GM21381 (cell line): Measurements from ENCODE around the gene MFSD2B.

Source experiments
- ATAC-seq: cut with Tn5 transposase; IDR thresholded peaks from one replicate; pipeline ENCODE4 v1.9.1; 2021; ENCODE audit warnings: mild to moderate bottlenecking, moderate library complexity; ENCODE audit not compliant: unreplicated experiment

Gene MFSD2B

GRCh38 chr2:24049485-24050021 is 39.7 kb downstream of the MFSD2B start, which contains the start of gene FKBP1B:
Gene FKBP1B, plus strand, starts transcription at chr2:24049741. Its CDS starts 109 bp downstream, at chr2:24049850.
- no peak for ATAC-seq

GRCh38 chr2:24050041-24050979 is 40.4 kb downstream of the MFSD2B start:
- no peak for ATAC-seq

- no peak for ATAC-seq
These were observed 41.9 kb downstream of the MFSD2B start for GRCh38 chr2:24051833-24052232.

GRCh38 chr2:24052951-24053350 is 43.1 kb downstream of the MFSD2B start:
- ATAC-seq = no peak

- no peak for ATAC-seq
These were observed 44.6 kb downstream of the MFSD2B start for GRCh38 chr2:24054366-24055010.

- ATAC-seq = no peak
These were observed 45.9 kb downstream of the MFSD2B start for GRCh38 chr2:24055750-24056149.

GRCh38 chr2:24058564-24059271 is 48.8 kb downstream of the MFSD2B start:
- ATAC-seq = no peak

- no peak for ATAC-seq
These were observed 55.5 kb downstream of the MFSD2B start for GRCh38 chr2:24065341-24065740.

GRCh38 chr2:24072259-24072658 is 62.4 kb downstream of the MFSD2B start:
- ATAC-seq = no peak

GRCh38 chr2:24073816-24074215 is 63.9 kb downstream of the MFSD2B start:
- ATAC-seq = no peak

GRCh38 chr2:24075259-24075658 is 65.4 kb downstream of the MFSD2B start:
- ATAC-seq = no peak
